ACC112 (cell line): ENCODE data around the gene RANBP3L.
A peak's percentile ranks its signal among the peaks of the same experiment; 100 is the strongest.
"Not testable (repeated sequence)": the region's sequence is repeated elsewhere in the genome, so short reads cannot be mapped to it uniquely, and the experiment has no call there.

ENCODE experiments used
- H2AFZ ChIP-seq: fragments of 200-600 bp; sonication (generic); one replicate; pipeline ENCODE4 v1.6.0; 2017; ENCODE audit warnings: antibody characterized with exemption, low read length; ENCODE audit not compliant: unreplicated experiment
- H3K27ac ChIP-seq: fragments of 200-600 bp; sonication (generic); 2 replicates; pipeline ENCODE4 v1.5.1; 2014; ENCODE audit warnings: low read depth, mild to moderate bottlenecking, antibody characterized with exemption, low read length, moderate library complexity
- H3K27me3 ChIP-seq: fragments of 200-600 bp; sonication (generic); 2 replicates; pipeline ENCODE4 v1.6.1; 2014; ENCODE audit warnings: mild to moderate bottlenecking, antibody characterized with exemption, low read length, moderate library complexity, mixed read lengths; ENCODE audit not compliant: insufficient read depth
- H3K36me3 ChIP-seq: fragments of 200-600 bp; sonication (generic); 2 replicates; pipeline ENCODE4 v1.6.1; 2016; ENCODE audit warnings: mild to moderate bottlenecking, antibody characterized with exemption, low read length, moderate library complexity, mixed read lengths; ENCODE audit not compliant: insufficient read depth
- H3K4me1 ChIP-seq: fragments of 200-600 bp; sonication (generic); one replicate; pipeline ENCODE4 v1.6.1; 2016; ENCODE audit warnings: low read length, mixed read lengths; ENCODE audit not compliant: insufficient read depth, unreplicated experiment, control insufficient read depth
- H3K4me3 ChIP-seq: fragments of 200-600 bp; sonication (generic); 2 replicates; pipeline ENCODE4 v1.5.1; 2014; ENCODE audit warnings: mild to moderate bottlenecking, low read depth, low read length
- H3K79me2 ChIP-seq: fragments of 200-600 bp; sonication (generic); one replicate; pipeline ENCODE4 v1.6.0; 2016; ENCODE audit warnings: low read length; ENCODE audit not compliant: control insufficient read depth, unreplicated experiment, insufficient read depth

RANBP3L gene

GRCh38 chr5:36301858-36302603 is at the start of gene RANBP3L:
TSS of gene RANBP3L (minus strand) at chr5:36301902. CDS start at chr5:36301416, 486 bp downstream.
- H3K36me3 ChIP-seq = no peaks in the 10 kb centered on the region
- H3K4me3 ChIP-seq = peak within 1 kb of the TSS; percentile 66
- peak within 1 kb of the TSS; percentile 86 for H2AFZ ChIP-seq
- no peaks in the 10 kb centered on the region for H3K27me3 ChIP-seq
- peak within 1 kb of the TSS; percentile 41 for H3K27ac ChIP-seq
- H3K79me2 ChIP-seq = no peaks in the 10 kb centered on the region
- H3K4me1 ChIP-seq = peaks cover 30% of the 10 kb centered on the region

GRCh38 chr5:36346896-36347690 is 45.4 kb upstream of the RANBP3L start:
- Histone ChIP-seq H3K79me2 (no peaks in the 10 kb centered on the region), H3K36me3 (no peaks in the 10 kb centered on the region), H3K4me1 (peaks cover 4% of the 10 kb centered on the region), H2AFZ (no peak overlapping the region), H3K27ac (no peak overlapping the region), H3K4me3 (no peak overlapping the region), H3K27me3 (no peaks in the 10 kb centered on the region)

- no peaks in the 10 kb centered on the region for H3K79me2 ChIP-seq
- no peak overlapping the region for H3K27ac ChIP-seq
- no peaks in the 10 kb centered on the region for H3K27me3 ChIP-seq
- peaks cover 4% of the 10 kb centered on the region for H3K4me1 ChIP-seq
- no peak overlapping the region for H2AFZ ChIP-seq
- H3K36me3 ChIP-seq = no peaks in the 10 kb centered on the region
- H3K4me3 ChIP-seq = no peak overlapping the region
Observed at GRCh38 chr5:36344899-36345298, 43.2 kb upstream of the RANBP3L start.

GRCh38 chr5:36341720-36342119 is 40.0 kb upstream of the RANBP3L start:
- H3K27me3 ChIP-seq, H3K4me3 ChIP-seq, H3K79me2 ChIP-seq, H3K27ac ChIP-seq, H2AFZ ChIP-seq, H3K4me1 ChIP-seq, H3K36me3 ChIP-seq: not testable (repeated sequence)

GRCh38 chr5:36337597-36337996 is 35.9 kb upstream of the RANBP3L start:
- Histone ChIP-seq H3K36me3 (no peaks in the 10 kb centered on the region), H3K27ac (no peak overlapping the region), H3K79me2 (no peaks in the 10 kb centered on the region), H3K4me1 (no peaks in the 10 kb centered on the region), H2AFZ (no peak overlapping the region), H3K4me3 (no peak overlapping the region), H3K27me3 (no peaks in the 10 kb centered on the region)

GRCh38 chr5:36334315-36334714 is 32.6 kb upstream of the RANBP3L start:
- H3K27ac ChIP-seq = no peak overlapping the region
- H3K4me1 ChIP-seq = no peaks in the 10 kb centered on the region
- no peak overlapping the region for H3K4me3 ChIP-seq
- H3K27me3 ChIP-seq = no peaks in the 10 kb centered on the region
- H3K79me2 ChIP-seq = no peaks in the 10 kb centered on the region
- no peak overlapping the region for H2AFZ ChIP-seq
- H3K36me3 ChIP-seq = no peaks in the 10 kb centered on the region

GRCh38 chr5:36332720-36333119 is 31.0 kb upstream of the RANBP3L start:
- not testable (repeated sequence) for H3K36me3 ChIP-seq, H3K27me3 ChIP-seq, H2AFZ ChIP-seq, H3K27ac ChIP-seq, H3K4me1 ChIP-seq, H3K4me3 ChIP-seq, H3K79me2 ChIP-seq

- Histone ChIP-seq H3K36me3 (no peaks in the 10 kb centered on the region), H3K4me3 (no peak overlapping the region), H3K79me2 (no peaks in the 10 kb centered on the region), H3K27me3 (no peaks in the 10 kb centered on the region), H2AFZ (no peak overlapping the region), H3K4me1 (no peaks in the 10 kb centered on the region), H3K27ac (no peak overlapping the region)
Observed at GRCh38 chr5:36325196-36325595, 23.5 kb upstream of the RANBP3L start.

GRCh38 chr5:36323926-36324781 is 22.5 kb upstream of the RANBP3L start:
- no peaks in the 10 kb centered on the region for H3K27me3 ChIP-seq
- H3K79me2 ChIP-seq = no peaks in the 10 kb centered on the region
- H3K4me1 ChIP-seq = no peaks in the 10 kb centered on the region

GRCh38 chr5:36312953-36313672 is 11.4 kb upstream of the RANBP3L start:
- Histone ChIP-seq H3K4me1 (no peaks in the 10 kb centered on the region), H2AFZ (no peak overlapping the region), H3K27me3 (no peaks in the 10 kb centered on the region), H3K79me2 (no peaks in the 10 kb centered on the region), H3K27ac (no peak overlapping the region), H3K36me3 (no peaks in the 10 kb centered on the region), H3K4me3 (no peak overlapping the region)

More at GRCh38 chr5:36323926-36324781, 22.5 kb upstream of the RANBP3L start:
- Histone ChIP-seq H3K27ac (no peak overlapping the region), H3K4me3 (no peak overlapping the region), H2AFZ (no peak overlapping the region), H3K36me3 (no peaks in the 10 kb centered on the region)
